HG03432 (cell line): ENCODE measurements around the gene MRPS14.

Source experiments
- ATAC-seq: cut with Tn5 transposase; IDR thresholded peaks from one replicate; pipeline ENCODE4 v1.9.1; 2021; ENCODE audit warnings: mild to moderate bottlenecking, moderate library complexity; ENCODE audit not compliant: unreplicated experiment

Gene MRPS14

DNA sequence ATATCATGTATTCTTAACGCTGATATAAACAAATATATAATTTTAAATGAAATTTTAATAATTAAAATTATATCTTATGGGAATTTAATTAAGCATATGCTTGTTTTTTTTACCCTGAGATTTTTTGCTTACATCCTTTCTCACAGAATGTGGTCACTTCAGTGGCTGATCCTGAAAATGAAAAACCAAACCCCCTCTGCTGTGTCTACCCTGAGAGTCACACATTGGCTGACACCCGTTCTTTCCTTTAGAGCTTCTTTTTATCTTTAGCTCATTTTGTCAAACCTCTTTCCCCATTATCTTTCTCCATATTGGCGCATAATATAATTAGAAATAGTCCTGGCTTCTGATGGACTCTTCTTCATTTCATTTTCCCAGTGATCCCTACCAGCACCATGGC, 34.2 kb downstream of the MRPS14 start:
- peak; percentile 68 for ATAC-seq

DNA sequence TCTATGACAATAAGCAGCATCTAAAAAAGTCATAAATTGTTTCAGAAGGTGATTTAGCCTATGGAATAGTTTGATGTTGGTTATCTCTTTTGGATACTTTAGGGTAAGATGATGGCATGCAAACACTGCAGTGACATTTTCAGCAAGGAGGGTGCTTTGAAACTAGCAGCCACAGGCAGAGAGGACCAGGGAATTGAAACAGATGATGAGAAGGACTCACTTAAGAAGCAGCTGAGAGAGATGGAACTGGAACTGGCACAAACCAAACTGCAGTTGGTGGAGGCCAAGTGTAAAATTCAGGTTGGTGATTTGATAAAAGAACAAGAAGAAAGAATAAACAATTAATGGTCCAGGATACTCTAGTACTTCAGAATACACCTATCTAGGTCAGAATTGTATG, 34.7 kb downstream of the MRPS14 start:
- no peak for ATAC-seq

DNA sequence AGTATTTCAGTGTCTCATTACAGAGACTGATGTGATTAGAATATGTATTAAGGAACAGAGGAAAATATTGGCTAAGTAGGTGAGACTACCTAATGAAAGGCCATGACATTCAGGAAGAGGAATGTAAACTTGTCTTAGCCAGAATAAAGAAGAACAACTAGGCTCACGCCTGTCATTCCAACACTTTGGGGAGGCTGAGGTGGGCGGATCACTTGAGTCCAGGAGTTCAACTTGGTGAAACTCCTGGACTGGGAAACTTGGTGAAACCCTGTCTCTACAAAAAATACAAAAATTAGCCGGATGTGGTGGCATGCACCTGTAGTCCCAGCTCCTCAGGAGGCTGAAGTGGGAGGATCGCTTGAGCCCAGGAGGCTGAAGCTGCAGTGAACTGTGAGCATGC, 38.3 kb downstream of the MRPS14 start:
- ATAC-seq = no peak

DNA sequence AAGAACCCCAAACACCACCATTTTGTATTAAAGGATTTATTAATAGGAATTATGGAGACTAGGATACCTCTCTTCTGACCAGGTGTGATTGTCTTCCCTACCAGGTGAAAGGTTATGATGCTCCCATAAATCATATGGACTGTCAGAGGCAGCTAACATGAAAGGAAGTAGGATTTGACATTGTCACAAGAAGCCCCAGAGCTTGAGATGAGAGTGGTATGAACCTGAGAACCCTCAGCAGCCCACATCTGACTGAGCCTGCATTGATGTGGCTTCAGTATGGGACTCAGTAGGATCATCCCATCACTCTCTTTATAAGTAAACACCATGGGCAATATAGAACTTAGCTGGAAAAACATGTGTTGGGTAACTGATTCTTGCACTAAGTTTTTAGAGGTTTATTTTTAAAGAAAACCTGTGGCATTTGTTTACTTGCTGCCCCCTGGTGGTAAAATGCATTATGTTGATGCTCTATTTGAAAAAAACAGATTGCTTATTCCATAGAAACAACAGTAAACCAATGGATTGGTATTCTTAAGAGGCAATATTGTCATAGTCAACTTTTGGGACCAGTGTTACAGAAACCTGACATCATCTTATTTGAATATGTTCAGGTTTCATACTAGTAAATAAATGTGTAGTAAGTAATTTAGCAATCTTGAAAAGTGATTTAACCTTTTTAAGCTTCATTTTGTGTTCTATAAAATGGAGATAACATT, 40.1 kb downstream of the MRPS14 start:
- ATAC-seq = no peak

DNA sequence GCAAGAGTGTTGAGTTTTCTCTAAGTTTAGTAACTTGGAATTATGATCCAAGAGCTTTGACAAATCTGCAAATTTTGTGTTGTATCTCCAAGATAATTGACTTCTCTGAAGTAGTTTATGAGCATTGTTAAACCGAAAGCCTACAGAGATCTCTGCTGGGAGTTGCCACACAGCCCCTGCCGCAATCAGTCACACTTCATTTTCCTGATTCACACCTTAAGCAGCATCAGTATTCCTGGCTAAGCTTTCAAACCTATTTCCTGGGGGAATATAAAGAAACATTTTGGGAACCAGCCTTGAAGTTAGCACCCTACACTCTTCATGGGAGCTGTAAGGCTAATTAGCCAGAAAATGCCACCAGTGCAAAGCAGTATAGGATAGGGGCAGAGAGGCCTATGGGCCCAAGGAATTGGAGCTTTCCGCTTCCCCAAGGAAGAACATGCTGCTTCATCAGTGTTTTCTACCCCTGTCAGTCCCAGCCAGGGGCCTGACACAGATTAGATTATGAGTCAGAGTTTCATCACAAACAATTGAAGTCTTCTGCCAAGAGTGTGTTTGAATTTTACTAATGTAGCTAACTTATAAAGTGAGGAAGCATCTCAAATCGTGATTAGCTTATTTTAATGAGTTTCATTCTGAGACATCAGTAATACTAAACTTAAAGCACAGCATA, 46.7 kb downstream of the MRPS14 start:
- ATAC-seq = no peak

DNA sequence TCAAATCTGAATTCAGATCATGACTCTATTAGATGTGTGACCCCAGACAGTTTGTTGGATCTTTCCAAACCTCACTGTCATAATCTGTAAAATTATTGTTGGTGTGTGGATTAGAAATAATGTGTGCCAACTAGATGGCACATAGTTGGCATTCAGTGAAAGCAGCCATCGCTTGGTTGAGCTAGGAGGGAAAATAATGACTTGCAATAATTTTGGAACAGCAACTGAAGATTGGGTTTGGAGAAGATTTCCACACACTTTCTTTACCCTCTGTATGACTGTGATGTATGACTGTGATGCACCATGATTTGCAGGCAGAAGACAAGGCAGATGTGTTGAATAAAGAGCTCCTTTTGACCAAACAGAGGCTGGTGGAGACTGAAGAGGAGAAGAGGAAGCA, 47.5 kb downstream of the MRPS14 start:
- no peak for ATAC-seq

DNA sequence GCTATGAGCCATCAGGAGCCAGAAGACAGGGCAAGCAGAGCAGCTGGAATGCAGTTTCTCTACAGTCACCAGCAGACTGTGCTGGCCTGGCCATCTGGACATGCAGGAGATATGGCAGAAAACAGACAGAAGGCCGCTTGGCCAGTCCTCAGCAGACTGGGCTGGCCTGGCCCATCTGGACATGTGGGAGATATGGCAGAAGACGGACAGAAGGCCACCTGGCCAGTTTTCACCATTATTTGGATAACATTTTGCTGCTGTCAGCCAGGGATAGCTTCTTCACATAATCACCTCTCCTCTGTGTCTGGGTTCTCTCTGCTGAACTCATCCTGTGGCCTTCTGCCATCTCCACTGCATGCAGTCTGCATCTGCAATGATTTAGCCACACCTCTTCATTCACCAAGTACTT, 48.5 kb downstream of the MRPS14 start:
- ATAC-seq = no peak

DNA sequence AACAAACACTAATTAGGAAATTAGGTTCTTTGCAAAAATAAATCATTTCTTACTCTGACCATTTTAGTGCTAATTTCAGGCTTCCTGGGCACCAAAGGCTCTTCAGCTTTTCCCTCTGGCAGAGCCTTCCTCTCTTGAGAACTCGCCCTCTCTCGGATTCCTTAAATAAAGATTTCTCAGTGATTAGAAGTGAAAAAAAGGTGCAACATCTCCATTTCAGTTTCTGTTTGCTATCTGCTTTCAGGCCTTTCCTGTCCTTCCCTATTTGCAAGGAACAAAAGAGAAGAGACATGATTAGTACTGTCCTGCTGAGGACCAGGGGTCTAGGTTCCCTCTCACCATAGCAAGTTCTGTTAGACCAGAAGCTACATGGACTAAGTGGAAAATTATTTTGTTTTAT, 51.3 kb downstream of the MRPS14 start:
- ATAC-seq = no peak

DNA sequence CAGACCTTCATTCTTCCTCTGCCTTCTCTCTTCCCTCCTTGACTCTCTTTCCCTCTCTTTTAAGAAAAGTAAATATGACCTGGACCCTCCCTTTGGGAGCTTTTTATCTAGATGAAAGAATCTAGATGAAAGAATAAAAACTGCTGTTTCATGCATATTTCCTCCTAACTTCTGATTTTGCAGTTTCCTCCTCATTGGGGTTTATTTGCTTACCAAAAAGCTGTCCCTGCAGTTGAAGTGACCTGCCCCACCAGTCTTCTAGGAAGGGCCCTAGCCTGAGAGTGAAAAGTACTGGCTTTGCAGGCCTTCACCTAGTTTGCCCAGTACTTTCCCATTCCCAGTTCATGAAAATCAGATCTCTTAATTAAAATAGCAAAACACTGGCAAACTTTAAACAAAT, 51.8 kb downstream of the MRPS14 start:
- no peak for ATAC-seq

DNA sequence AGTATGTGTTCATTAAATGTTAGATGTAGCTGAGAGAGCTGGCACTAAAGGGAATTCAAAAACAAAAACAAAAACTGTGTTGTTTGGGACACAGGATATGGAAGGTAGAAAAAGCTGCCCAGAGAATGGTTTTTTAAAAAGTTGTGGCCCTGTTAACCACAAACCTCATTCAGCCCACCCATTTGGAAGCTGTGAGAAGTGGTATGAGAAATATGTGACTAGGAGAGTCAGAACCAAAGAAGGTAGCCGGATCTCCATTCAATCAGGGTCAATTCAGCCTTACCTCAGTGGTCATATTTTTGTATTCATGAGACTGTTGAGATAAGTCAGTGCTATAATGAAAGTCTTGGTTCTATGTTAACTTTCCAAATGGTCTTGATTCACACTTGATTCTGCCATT, 53.2 kb downstream of the MRPS14 start:
- peak; percentile 36 for ATAC-seq

DNA sequence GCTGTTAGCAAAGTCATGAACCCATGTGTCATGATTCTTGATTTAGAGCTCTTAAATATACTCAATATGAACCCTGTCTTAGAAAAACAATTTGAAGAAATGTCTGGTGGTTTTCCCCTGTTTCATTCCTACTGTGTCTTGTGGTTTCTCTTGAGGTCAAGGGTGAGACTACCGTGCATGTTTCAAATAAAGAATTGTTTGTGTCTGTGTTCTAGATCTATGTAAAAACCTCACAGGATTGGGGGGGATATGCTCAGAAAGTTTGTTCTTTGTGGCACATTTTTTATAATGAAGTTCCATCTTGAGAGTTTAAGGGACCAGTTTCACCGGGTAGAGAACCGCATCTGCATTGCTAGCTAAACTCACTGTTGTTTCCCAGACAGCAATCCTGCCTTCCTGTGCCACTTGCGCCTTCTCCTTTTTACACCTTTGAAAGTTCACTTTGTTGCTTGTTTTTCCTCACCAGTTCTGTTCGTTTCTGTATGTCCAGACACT, 54.4 kb downstream of the MRPS14 start:
- ATAC-seq = peak; percentile 83

DNA sequence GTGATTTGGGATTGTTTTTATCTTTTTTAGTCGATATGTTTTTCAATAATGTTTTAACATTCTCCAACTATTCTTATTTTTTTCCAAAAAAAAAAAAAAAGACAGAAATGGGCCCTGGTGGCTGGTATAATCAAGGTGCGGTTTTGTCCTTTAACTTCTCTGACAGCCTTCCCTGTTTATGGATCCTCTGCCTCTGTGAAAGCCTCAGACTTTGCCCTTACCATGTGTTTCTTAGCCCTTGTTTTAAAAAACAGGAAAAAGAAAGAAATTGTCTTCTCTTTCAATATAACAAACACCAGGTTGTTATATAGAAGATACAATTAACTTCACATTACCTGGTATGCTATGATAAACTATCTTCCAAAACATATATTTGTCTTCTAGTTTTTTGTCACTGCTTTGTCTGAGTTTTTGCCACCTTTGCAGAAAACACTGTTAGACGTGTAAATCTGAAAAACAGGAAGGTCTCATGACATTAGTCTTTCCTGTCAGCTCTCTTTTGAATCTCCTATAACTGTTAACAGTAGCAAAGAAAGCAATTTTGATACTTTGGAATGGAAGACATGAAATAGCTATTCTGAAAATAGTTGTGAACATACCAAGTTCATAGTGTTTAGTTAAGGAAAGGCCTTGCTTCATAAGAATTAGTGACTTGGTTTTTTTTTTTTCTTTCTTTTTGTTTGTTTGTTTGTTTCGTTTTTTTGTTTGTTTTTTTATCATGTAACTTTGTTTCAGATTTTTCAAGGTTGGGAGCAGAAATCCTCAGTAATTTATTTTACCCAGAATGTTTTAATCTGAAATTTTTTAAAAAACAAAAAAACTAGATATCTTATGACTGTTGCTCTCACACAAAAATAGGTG, 55.1 kb downstream of the MRPS14 start:
- no peak for ATAC-seq

DNA sequence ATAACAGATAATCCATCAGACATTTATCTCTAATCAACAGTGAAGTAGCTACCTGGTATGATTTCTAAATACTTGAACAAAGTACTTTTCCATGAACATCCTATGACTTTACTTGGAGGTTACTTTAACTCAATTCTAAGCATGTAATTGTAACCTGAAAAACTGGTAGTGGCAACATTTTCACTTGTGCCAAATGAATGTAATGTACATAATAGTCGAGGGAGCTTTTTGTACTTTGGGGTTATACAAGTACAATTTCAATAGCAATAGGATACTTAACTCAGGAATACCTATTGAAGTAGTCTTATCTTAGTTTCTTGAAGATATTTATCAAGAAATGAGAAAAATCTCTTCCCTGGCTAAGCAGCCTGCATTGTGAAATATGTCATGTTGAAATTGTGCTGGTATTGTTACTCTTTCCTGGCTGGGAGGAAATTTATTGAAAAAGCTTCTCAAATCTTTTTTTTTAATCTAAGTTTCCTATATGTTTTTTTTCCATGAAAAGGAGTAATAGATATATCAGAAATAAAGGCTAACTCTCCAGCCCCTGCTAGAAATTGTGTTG, 57.1 kb downstream of the MRPS14 start:
- no peak for ATAC-seq

DNA sequence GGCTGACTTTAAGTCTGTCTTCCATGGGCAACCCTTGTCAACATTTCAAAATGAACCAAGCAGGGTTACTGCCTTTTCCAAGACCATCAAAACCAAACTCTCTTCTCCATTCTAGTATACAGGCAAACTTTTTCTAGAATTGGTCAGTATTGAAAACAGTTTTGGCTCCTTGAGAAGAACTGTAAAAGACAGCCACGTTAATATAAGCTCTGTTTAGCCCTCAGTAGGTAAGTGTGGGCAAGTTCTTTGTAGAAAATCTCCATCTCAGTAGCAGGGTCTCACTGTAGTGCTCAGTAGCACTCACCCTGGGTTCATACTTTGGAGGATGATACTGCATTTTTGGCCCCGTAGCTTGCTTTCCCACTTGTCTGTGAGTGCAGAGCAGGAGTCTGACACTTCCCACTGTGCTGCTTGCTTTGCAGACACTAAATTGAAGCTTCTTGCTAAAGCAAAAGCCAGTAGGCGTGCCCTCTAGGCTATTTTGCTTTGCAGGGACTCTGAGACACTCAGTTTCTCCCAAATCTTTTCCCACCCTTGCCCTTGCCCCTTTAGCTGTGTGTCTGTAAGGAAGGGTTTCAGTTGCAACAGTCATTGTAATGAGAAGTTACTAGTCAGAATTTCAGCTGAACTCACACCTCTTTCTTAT, 57.7 kb downstream of the MRPS14 start:
- no peak for ATAC-seq

DNA sequence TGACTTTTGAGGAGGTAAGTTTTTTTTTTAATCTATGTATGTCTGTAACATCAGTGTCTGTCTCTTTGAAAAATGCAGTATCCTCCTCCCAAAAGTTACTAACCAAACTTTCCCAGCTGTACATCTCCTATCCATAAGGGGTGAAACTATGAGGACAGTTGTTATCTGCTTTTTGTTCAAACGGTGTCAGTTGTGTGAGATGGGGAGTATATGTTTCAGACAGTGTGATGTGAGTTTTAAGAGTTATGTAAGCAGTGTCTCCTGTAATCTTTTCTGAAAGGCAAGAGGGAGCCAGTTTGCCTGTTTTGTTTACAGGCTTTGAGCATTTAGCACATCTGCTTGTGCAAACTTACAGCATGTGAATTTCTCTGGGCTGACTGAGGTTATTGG, 58.3 kb downstream of the MRPS14 start:
- ATAC-seq = no peak

DNA sequence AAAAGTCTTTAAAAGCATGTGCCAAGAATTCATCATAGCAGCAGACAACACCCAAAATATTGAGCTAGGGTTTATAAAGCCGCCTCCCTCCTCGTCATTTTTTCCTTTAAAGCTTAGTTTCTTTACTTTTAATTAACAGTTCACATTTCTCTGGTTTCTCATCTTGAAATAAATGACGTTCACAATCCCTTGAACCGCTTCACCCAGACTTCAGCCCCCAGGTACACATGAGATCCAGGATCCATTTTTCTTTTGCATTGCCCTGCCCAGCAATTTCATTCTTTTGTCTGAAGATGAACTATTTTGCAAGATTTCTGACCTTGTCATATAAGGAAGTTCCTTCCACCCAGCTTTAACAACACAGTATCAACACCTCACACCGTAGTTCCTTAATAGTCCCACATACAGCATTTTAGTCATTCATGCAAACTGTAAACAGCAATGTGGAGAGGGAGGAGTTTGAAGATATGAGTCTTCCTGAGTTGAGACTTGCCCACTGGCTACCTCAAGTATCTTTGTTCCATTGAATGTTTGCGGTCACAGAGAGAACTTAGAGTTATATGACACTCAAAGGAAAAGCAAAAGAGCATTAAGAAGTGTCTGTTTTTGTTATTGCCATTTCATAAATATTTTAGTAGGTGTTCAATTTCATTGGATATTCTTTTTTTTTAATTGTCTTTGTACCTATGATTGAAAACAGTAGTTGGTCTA, 58.8 kb downstream of the MRPS14 start:
- ATAC-seq = no peak

DNA sequence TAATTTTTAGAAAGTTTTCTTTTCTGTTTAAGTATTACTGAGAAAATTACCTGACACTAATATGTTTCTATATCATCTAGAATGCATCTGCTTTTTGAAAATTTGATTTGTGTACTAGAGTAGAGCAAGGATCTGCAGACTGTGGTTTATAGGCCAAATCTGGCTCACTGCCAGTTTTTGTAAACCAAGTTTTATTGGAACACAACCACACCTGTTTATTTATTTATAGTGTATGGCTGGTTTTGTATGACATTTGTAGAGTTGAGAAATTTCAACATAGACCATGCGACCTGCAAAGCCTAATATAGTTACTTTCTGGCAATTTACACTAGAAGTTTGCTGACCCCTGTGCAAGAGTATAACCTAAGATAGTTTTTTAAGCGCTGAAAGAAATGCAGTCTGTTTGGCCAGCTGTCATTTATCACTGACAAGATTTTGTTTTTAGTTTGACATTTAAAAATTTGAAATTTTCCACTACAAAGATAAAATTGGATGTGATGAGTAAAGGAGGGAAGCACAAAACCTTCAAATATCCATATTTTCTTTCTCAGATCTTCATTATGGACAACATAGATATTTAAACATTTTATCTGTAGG, 59.6 kb downstream of the MRPS14 start:
- ATAC-seq = no peak
